DND-41 (cell line): Measurements from ENCODE around the gene SPATC1L.

Experiments
- EZH2 ChIP-seq: IDR thresholded peaks from 3 replicates; pipeline ENCODE4 v1.6.1; 2012; ENCODE audit warnings: borderline replicate concordance, low read depth, mild to moderate bottlenecking, moderate library complexity, low read length, inconsistent platforms; ENCODE audit not compliant: severe bottlenecking
- TF ChIP-seq, protein P1 (sequence below): IDR thresholded peaks from 2 replicates; pipeline ENCODE4 v1.5.1; 2012; ENCODE audit warnings: borderline replicate concordance, low read length, moderate library complexity, mild to moderate bottlenecking; ENCODE audit not compliant: poor library complexity, severe bottlenecking; ENCODE audit errors: extremely low read depth

DNA sequence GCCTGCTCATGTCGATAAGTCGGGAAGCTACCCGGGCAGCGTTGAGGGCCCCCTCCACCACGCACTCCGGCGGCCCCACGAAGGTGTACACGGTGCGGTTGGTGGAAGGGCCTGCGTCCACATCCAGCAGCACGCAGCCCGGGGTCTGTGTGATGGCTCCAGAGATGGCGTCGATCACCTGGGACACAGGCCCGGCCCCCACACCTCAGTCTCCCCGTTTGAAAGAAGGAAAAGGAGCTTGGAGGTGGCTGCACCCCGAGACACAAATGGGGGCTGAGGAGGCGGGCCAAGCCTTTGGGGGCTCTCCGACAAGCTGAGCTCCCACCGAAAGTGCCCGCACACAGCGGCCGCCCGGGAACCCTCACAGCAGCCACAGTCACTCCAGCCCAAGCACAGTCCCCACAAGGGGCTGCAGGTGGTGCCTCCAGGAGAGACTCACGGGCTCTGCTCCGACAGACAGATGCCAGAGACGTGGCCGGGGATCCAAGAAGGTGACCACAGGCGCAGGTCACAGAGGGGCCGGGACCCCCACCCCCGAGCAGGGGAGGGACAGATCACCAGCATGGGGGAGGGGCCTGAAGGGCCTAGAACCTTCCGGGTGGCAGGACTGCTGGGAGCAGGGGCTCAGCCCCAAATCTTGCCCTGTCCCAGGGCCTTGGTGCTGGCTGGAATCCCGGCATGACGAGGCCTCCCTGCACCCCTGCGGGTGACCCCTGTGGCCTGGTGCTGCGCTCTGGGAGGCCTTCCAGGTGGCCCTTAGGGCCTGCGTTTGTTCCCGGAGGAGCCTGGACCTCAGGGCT is 29.9 kb downstream of the SPATC1L start:
- TF ChIP-seq, protein P1, sequence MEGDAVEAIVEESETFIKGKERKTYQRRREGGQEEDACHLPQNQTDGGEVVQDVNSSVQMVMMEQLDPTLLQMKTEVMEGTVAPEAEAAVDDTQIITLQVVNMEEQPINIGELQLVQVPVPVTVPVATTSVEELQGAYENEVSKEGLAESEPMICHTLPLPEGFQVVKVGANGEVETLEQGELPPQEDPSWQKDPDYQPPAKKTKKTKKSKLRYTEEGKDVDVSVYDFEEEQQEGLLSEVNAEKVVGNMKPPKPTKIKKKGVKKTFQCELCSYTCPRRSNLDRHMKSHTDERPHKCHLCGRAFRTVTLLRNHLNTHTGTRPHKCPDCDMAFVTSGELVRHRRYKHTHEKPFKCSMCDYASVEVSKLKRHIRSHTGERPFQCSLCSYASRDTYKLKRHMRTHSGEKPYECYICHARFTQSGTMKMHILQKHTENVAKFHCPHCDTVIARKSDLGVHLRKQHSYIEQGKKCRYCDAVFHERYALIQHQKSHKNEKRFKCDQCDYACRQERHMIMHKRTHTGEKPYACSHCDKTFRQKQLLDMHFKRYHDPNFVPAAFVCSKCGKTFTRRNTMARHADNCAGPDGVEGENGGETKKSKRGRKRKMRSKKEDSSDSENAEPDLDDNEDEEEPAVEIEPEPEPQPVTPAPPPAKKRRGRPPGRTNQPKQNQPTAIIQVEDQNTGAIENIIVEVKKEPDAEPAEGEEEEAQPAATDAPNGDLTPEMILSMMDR, result no peak
- TF ChIP-seq EZH2, result no peak
